Measurements from ENCODE around the gene MAOB. TPM values are rescaled to one million over a fixed set of nuclear protein-coding genes. Genes with fewer than 3 reads are reported as not detected.

The MAOB gene
- total and polyA plus RNA-seq, 8 donors = 1.2 to 16.0 (median 10.2) TPM

- Histone ChIP-seq H3K27me3 (no peaks in the 10 kb centered on the region), H3K27ac (no peak overlapping the region), H3K4me1 (no peaks in the 10 kb centered on the region), H3K9me3 (peaks cover 0 to 48% (median 14%) of the 10 kb centered on the region in 4 donors), H3K4me3 (no peak overlapping the region), H3K36me3 (peaks cover 0 to 51% (median 8%) of the 10 kb centered on the region in 4 donors)
- intact Hi-C loops (cut with DNase I; ENCODE audit: low total_unique reads) = no loop called here
- DNase-seq = no peak
- no peak for TF ChIP-seq POLR2A (IDR thresholded peaks at IDR 0.05)
- WGBS, 5 donors = 64 to 94% (median 78%) methylated on average over 3 of the region's 3 CpGs
Measured at GRCh38 chrX:43720082-43720481, 162.2 kb downstream of the MAOB start.

GRCh38 chrX:43718956-43719355, 163.3 kb downstream of the MAOB start:
- Histone ChIP-seq H3K27me3 (no peaks in the 10 kb centered on the region), H3K9me3 (peaks cover 0 to 48% (median 14%) of the 10 kb centered on the region in 4 donors), H3K4me1 (no peaks in the 10 kb centered on the region), H3K27ac (no peak overlapping the region), H3K36me3 (peaks cover 0 to 51% (median 8%) of the 10 kb centered on the region in 4 donors), H3K4me3 (no peak overlapping the region)
- WGBS, 5 donors = 61 to 100% (median 73%) methylated on average over 1 of the region's 1 CpG
- TF ChIP-seq, protein P1, sequence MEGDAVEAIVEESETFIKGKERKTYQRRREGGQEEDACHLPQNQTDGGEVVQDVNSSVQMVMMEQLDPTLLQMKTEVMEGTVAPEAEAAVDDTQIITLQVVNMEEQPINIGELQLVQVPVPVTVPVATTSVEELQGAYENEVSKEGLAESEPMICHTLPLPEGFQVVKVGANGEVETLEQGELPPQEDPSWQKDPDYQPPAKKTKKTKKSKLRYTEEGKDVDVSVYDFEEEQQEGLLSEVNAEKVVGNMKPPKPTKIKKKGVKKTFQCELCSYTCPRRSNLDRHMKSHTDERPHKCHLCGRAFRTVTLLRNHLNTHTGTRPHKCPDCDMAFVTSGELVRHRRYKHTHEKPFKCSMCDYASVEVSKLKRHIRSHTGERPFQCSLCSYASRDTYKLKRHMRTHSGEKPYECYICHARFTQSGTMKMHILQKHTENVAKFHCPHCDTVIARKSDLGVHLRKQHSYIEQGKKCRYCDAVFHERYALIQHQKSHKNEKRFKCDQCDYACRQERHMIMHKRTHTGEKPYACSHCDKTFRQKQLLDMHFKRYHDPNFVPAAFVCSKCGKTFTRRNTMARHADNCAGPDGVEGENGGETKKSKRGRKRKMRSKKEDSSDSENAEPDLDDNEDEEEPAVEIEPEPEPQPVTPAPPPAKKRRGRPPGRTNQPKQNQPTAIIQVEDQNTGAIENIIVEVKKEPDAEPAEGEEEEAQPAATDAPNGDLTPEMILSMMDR (IDR thresholded peaks at IDR 0.05) = no peak
- no peak for TF ChIP-seq POLR2A (IDR thresholded peaks at IDR 0.05)
- no peak for TF ChIP-seq POLR2AphosphoS5 (IDR thresholded peaks at IDR 0.05)
- no peak for TF ChIP-seq EP300 (IDR thresholded peaks at IDR 0.05)
- intact Hi-C loops (cut with DNase I; ENCODE audit: low total_unique reads) = no loop called here
- no peak for DNase-seq

DNA sequence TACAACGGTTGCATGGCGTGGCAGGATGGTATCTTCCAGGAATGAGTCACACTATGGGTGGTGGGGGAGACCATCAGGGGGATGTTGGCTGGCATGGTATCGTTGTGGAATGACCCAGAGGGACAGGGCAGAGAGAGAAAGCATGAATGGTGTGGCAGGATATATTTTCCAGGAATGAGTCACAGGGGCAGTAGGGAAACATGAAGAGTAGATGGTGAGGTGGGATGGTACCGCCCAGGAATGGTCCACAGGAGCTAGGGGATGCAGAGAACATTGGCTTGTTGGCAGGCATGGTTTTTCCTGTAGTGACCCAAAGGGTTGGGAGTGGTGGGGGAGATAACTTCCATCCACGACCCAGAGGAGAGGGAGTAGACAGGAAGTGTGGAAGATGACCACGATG, 163.7 kb downstream of the MAOB start:
- Histone ChIP-seq H3K36me3 (peaks cover 0 to 51% (median 9%) of the 10 kb centered on the region in 4 donors), H3K4me1 (no peaks in the 10 kb centered on the region), H3K9me3 (peaks cover 0 to 48% (median 14%) of the 10 kb centered on the region in 4 donors), H3K27me3 (no peaks in the 10 kb centered on the region), H3K27ac (no peak overlapping the region), H3K4me3 (no peak overlapping the region)
- 72 to 99% (median 91%) methylated on average over 6 of the region's 6 CpGs for WGBS, 5 donors
- intact Hi-C loops (cut with DNase I; ENCODE audit: low total_unique reads) = no loop called here
- TF ChIP-seq POLR2AphosphoS5 (IDR thresholded peaks at IDR 0.05) (no peak), EP300 (IDR thresholded peaks at IDR 0.05) (no peak), POLR2A (IDR thresholded peaks at IDR 0.05) (no peak)
- TF ChIP-seq, protein P1 (IDR thresholded peaks at IDR 0.05) = no peak
- DNase-seq = no peak

DNA sequence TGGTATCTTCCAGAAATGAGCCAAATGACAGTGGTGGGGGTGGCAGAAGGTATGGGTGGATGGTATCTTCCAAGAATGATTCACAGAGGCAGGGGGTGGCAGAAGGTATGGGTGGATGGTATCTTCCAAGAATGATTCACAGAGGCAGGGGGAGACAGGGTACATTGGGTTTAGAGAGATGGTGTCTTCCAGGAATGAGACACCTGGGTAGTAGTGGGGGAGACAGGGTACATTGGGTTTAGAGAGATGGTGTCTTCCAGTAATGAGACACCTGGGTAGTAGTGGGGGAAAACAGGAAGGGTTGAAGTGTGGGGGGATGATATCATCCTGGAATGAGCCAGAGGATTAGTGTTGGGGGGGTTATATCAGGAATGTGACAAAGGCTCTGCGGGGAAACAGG, 164.2 kb downstream of the MAOB start:
- no peaks in the 10 kb centered on the region for H3K4me1 ChIP-seq
- TF ChIP-seq, protein P1 (IDR thresholded peaks at IDR 0.05) = no peak
- TF ChIP-seq EP300 (IDR thresholded peaks at IDR 0.05) (no peak), POLR2A (IDR thresholded peaks at IDR 0.05) (no peak), POLR2AphosphoS5 (IDR thresholded peaks at IDR 0.05) (no peak)
- intact Hi-C loops (cut with DNase I; ENCODE audit: low total_unique reads) = no loop called here
- H3K9me3 ChIP-seq = peaks cover 0 to 48% (median 14%) of the 10 kb centered on the region in 4 donors
- no peak overlapping the region for H3K4me3 ChIP-seq
- H3K36me3 ChIP-seq = peaks cover 0 to 52% (median 11%) of the 10 kb centered on the region in 4 donors
- no peak for DNase-seq
- H3K27me3 ChIP-seq = no peaks in the 10 kb centered on the region
- no peak overlapping the region for H3K27ac ChIP-seq
- WGBS, 5 donors = 82 to 100% (median 94%) methylated on average over 1 of the region's 1 CpG

DNA sequence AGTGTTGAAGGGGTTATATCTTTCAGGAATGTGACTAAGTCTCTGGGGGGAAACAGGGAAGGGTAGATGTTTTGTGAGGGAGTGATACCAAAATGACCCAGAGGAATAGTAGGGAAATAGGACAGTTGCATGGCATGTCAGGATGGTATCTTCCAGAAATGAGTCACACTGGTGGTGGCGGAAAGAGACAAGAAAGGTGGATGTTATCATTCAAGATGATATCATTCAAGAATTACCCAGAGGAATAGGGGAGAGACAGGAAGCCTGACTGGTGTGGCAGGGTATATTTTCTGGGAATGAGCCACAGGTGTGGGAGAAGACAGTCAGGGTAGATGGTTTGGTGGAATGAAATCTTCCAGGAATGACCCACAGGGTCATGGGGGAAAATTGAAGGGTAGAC, 165.1 kb downstream of the MAOB start:
- intact Hi-C loops (cut with DNase I; ENCODE audit: low total_unique reads) = no loop called here

More for the DNA sequence above, 165.1 kb downstream of the MAOB start:
- Histone ChIP-seq H3K9me3 (peaks cover 0 to 38% (median 10%) of the 10 kb centered on the region in 4 donors), H3K27ac (no peak overlapping the region), H3K36me3 (peaks cover 0 to 49% (median 19%) of the 10 kb centered on the region in 4 donors), H3K4me3 (no peak overlapping the region), H3K4me1 (no peaks in the 10 kb centered on the region), H3K27me3 (no peaks in the 10 kb centered on the region)
- WGBS, 5 donors = 82 to 100% (median 93%) methylated on average over 1 of the region's 1 CpG
- no peak for DNase-seq
- no peak for TF ChIP-seq EP300 (IDR thresholded peaks at IDR 0.05)
- no peak for TF ChIP-seq POLR2AphosphoS5 (IDR thresholded peaks at IDR 0.05)
- TF ChIP-seq POLR2A (IDR thresholded peaks at IDR 0.05) = no peak
- TF ChIP-seq, protein P1 (IDR thresholded peaks at IDR 0.05) = no peak

Measured in stomach (tissue), 9 donors.